GM12801 (cell line): Measurements from ENCODE around the gene KCNH8.

ENCODE experiments used
- CTCF ChIP-seq: IDR thresholded peaks from one replicate; pipeline ENCODE4 v1.5.1; 2011; ENCODE audit warnings: control low read depth; ENCODE audit not compliant: insufficient read length; ENCODE audit errors: extremely low read depth

Gene KCNH8

GRCh38 chr3:19147905-19148767 lies at the start of gene KCNH8:
KCNH8 (plus strand) TSS chr3:19148510; CDS start chr3:19148720, 210 bp downstream.
- no peak for TF ChIP-seq CTCF

GRCh38 chr3:19103510-19103909 lies 44.8 kb upstream of the KCNH8 start:
- TF ChIP-seq CTCF = no peak

- no peak for TF ChIP-seq CTCF
Measured at GRCh38 chr3:19104459-19104858, 43.9 kb upstream of the KCNH8 start.

GRCh38 chr3:19105826-19106225 lies 42.5 kb upstream of the KCNH8 start:
- TF ChIP-seq CTCF = no peak

- TF ChIP-seq CTCF = no peak
Measured at GRCh38 chr3:19106307-19106706, 42.0 kb upstream of the KCNH8 start.

- no peak for TF ChIP-seq CTCF
Measured at GRCh38 chr3:19107719-19108118, 40.6 kb upstream of the KCNH8 start.

GRCh38 chr3:19110335-19110895 lies 37.9 kb upstream of the KCNH8 start:
- TF ChIP-seq CTCF = no peak
